ENCODE results near the gene KRT78. TPM values are rescaled to one million over a fixed set of nuclear protein-coding genes. Genes with fewer than 3 reads are reported as not detected.

Gene KRT78, protein sequence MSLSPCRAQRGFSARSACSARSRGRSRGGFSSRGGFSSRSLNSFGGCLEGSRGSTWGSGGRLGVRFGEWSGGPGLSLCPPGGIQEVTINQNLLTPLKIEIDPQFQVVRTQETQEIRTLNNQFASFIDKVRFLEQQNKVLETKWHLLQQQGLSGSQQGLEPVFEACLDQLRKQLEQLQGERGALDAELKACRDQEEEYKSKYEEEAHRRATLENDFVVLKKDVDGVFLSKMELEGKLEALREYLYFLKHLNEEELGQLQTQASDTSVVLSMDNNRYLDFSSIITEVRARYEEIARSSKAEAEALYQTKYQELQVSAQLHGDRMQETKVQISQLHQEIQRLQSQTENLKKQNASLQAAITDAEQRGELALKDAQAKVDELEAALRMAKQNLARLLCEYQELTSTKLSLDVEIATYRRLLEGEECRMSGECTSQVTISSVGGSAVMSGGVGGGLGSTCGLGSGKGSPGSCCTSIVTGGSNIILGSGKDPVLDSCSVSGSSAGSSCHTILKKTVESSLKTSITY
- not detected in 2 replicates for total RNA-seq

DNA sequence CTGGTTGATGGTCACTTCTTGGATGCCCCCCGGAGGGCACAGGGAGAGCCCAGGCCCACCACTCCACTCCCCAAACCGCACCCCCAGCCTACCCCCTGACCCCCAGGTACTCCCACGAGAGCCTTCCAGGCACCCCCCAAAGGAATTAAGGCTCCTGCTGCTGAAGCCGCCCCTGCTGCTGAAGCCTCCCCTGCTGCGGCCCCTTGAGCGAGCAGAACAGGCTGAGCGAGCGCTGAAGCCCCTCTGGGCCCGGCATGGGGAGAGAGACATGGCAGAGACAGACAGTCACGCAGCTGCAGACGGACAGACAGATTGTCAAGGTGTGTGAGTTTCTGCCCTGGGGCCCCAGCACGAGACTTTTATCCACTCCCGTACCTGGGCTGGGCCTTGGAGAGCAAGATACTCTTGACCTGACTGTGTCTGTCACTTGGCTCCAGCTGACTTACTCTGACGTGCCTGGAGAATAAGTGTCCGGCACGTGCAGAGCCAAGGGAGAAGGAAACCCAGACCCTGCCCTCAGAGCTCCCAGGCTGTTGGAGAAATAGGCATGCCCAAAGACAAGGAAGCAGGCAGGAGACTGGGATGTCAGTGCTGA is at the start of gene KRT78:
Gene KRT78 (minus strand): TSS at position 334 of the 595 bp plus-strand sequence. CDS start 64 bp downstream, at position 270.

DNA sequence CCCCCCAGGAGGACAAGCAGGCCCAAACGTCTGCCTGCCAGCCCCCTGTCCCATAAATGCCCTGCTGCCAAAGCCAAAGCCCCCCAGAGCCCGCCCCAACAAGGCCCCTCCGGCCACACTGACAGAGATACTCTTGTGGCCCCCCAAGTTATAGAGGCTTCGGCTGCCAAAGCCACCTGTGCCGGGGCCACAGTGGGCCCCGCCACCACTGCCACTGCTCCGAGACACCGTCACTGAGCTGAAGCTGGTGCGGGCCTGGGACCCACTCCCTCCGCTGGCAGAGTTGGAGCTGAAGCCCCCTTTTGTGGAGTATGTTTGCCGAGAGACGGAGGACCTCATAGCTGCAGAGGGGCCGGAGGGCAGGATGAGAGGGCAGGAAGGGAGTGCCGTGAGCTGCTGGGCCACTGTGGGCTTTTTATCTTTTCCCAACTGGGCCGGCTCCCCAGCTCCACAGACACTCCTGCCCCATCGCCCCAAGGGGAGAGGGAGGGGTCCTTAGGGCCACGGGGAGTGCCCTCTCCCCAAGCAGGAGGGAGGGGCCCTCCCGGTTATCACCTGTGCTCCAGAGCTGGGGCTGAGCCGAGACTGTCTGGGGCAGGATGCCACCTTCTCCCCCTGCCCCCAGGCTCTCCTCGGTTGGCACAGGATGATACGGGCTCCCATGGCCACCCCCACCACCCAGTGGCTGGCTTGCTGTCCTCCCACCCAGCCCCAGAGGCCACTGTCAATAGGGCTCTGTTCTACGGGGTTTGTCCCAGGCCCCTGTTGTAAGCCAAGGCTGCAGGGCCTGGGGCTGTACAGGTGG is 14.7 kb downstream of the KRT78 start, which contains the start of gene KRT79:
Gene KRT79 (minus strand): TSS at position 390 of the 805 bp plus-strand sequence. CDS start 51 bp downstream, at position 339.

DNA sequence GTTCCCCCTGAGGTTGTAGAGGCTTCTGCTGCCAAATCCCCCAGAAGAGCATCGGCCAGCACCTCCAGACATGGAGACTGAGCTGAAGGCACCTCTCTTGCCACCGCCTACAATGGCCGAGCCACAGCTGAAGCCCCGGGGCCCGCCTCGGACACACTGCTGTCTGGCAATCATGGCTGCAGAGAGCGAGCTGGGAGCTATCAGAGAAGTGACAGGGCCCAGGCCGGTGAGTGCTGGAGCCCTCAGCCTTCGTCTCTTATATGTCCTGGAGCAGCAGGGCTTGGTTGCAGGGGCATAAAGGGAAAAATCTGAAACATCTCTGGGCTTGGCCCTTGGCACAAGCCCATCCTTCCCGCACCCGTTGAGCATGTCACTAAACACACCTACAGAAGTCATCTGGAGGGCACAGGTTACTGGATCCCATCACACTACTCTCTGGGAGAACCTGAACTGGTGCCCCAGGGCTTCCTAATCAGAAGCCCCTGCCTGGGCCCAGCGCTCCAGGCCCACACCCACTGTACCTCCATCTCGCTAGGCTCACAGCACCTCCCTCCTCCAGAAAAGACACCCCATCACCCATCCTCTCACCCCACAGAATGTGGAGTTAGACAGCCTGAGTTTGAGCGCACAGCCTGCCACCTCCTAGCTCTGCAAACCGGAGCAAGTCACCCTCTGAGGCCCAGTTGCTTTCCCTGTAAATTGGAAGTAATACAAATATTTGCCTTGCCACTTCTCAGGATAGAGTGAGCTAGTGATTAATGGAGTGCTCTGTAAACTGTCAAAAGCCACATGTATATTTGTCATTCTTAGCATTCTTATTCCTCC is 34.7 kb downstream of the KRT78 start, which contains the start of gene KRT4:
Gene KRT4 (minus strand): TSS at position 232 of the 825 bp plus-strand sequence. CDS start 58 bp downstream, at position 174.

DNA sequence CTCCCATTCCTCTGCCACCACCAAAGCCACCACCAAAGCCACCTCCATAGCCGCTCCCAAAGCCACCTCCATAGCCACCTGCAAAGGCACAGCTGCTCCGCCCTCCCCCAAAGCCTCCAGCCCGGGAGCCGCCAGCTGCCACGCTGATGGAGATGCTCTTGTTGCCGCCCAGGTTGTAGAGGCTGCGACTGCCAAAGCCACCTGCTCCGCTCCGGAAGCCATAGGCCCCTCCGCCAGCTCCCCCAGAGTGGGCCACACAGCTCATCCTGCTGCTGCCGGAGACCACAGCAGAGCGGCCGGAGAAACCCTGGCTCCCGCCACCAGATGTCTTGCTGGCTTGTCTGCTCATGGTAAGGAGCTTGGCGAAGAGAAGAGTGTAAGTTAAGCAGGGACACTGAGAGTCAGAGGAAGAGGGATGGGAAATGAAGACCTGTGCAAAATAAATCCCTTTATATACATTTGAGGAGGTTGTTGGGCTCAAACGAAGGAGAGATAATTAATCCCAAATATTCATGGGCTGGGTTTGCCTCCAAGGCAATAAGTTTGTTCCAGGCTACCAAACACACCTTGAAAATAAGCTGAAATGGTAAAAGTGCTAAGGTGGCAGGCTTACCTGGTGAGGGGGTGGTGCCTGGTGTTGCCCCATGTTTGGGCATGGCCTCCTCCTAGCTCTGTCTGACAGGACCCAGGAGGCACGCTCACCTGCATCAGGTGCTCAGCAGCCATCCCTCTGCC is 52.9 kb downstream of the KRT78 start, which contains the start of gene KRT3:
Gene KRT3 (minus strand): TSS at position 424 of the 735 bp plus-strand sequence. CDS start 75 bp downstream, at position 349.

Other genes with a start within 250 kb of the KRT78 start
- not detected in 2 replicates for gene KRT72, start 247.5 kb downstream of the KRT78 start, total RNA-seq
- not detected in 2 replicates for gene KRT73, start 230.4 kb downstream of the KRT78 start, total RNA-seq
- gene KRT2, start 196.8 kb downstream of the KRT78 start, total RNA-seq, result not detected in 2 replicates
- not detected in 2 replicates for gene KRT1, start 168.6 kb downstream of the KRT78 start, total RNA-seq
- gene KRT77, start 145.5 kb downstream of the KRT78 start, total RNA-seq, result not detected in 2 replicates
- not detected in 2 replicates for gene KRT76, start 71.6 kb downstream of the KRT78 start, total RNA-seq
- gene KRT3, start 52.9 kb downstream of the KRT78 start, total RNA-seq, result not detected in 2 replicates
- not detected in 2 replicates for gene KRT4, start 34.9 kb downstream of the KRT78 start, total RNA-seq
- gene KRT79, start 14.7 kb downstream of the KRT78 start, total RNA-seq, result not detected in 2 replicates
- 12.5 and 21.6 TPM in 2 replicates for gene KRT8, start 56.1 kb upstream of the KRT78 start, total RNA-seq
- gene KRT18, start 100.1 kb upstream of the KRT78 start, total RNA-seq, result 282 and 365 TPM in 2 replicates
- gene EIF4B, start 157.5 kb upstream of the KRT78 start, total RNA-seq, result 1,037 and 1,409 TPM in 2 replicates
- 50.4 and 54.2 TPM in 2 replicates for gene TNS2, start 201.1 kb upstream of the KRT78 start, total RNA-seq
- 23.0 and 28.7 TPM in 2 replicates for gene SPRYD3, start 230.4 kb upstream of the KRT78 start, total RNA-seq
- 8.2 and 8.5 TPM in 2 replicates for gene IGFBP6, start 248.7 kb upstream of the KRT78 start, total RNA-seq